AG04450 (cell line): ENCODE measurements around the gene BLTP2. TPM values are rescaled to one million over a fixed set of nuclear protein-coding genes. Genes with fewer than 3 reads are reported as not detected.
"Not testable (repeated sequence)": the region's sequence is repeated elsewhere in the genome, so short reads cannot be mapped to it uniquely, and the experiment has no call there.

Experiments
- CTCF ChIA-PET: fragments of 300-600, 350-600 bp; formaldehyde crosslinking; extraction: SDS; loops from one replicate; lab custom pipeline; 2022; ENCODE audit warnings: antibody characterized with exemption, inconsistent platforms; lab: Charles Lee
- POLR2A ChIA-PET: fragments of 350-600 bp; formaldehyde crosslinking; extraction: SDS; loops from one replicate; lab custom pipeline; 2021; ENCODE audit warnings: antibody characterized with exemption, inconsistent platforms; lab: Yijun Ruan, JAX
- DNase-seq: peaks from one replicate; pipeline ENCODE4 v3.0.0-alpha.2; 2011; ENCODE audit warnings: low read depth, low spot score
- H3K27ac ChIP-seq: one replicate; pipeline ENCODE4 v1.5.1; 2012; ENCODE audit warnings: low read depth, low read length, control low read depth
- H3K27me3 ChIP-seq: one replicate; pipeline ENCODE4 v1.6.0; 2012; ENCODE audit warnings: low read length; ENCODE audit not compliant: control insufficient read depth, insufficient read depth
- H3K4me3 ChIP-seq: 2 replicates; pipeline ENCODE4 v1.5.1; 2011; ENCODE audit warnings: mild to moderate bottlenecking, low read depth, low read length, control low read depth
- H3K9me3 ChIP-seq: 2 replicates; pipeline ENCODE4 v1.5.1; 2012; ENCODE audit warnings: low read length; ENCODE audit not compliant: control insufficient read depth, insufficient read depth
- polyA plus RNA-seq: library from polyadenylated mRNA; depleted of rRNA; stranded (reverse); fragments of >200 nt; gene quantifications from 2 replicates; pipeline ENCODE4 v1.2.3, GENCODE V29; 2011
- TF ChIP-seq, protein P1 (sequence below): IDR thresholded peaks from 2 replicates; pipeline ENCODE4 v1.5.1; 2011; ENCODE audit warnings: low read depth, low read length, control low read depth, inconsistent platforms

The BLTP2 gene
- polyA plus RNA-seq, 1 experiment, result 141 TPM

DNA sequence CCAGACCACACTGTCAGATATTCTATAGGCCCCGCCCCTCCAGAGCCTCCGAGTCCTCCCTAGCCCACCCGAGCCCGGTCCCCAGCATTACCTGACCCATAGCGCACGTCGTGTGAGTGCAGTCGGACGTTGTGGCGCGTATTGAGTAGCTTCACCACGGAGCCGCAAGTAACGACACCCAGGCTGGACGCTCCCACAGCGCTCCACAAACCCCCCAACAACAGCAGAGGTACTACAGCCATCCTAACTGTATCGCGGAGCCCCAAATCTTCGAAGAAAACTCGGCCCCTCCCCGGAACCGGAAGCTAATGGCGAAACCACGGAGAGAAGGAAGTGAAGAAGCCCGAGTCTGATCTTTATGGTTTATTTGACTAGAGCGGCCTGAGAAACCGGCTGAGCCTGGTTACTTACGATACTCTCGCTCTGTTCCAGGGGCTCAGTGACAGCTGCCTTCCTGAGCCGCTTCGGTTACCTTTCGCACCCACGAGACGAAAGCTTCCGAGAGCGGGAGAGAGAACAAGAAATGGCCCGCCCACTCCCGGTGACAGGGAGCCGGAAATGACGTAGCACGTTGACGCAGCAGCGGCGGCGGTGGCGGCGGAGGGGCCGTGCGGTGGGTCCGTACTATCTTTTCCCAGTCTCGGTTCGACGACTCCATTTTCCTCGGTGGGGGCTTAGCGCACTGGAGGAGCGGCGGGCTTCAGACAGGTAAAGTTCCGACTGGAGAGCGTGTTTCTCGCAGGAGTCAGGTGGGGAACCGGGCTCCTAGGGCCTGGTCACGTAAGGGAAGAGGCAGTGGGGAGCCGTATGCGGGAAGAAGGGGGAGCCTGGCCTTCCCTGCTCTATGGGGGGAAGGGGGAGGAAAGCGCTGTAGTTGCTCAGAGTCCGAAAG is 16.9 kb upstream of the BLTP2 start, which contains the start of the genes SDF2 and SUPT6H:
Gene SDF2, minus strand, starts transcription at position 272 of the 892 bp plus-strand sequence. Its CDS starts 30 bp downstream, at position 242.
Gene SUPT6H, plus strand, starts transcription at position 571 of the 892 bp plus-strand sequence. CDS start 11,197 bp downstream, outside the sequence.
- Histone ChIP-seq H3K9me3 (peaks cover 11% of the 10 kb centered on the region; the same call in 1 of the 2 replicates), H3K4me3 (peak within 1 kb of the TSS; percentile 93), H3K27me3 (no peaks in the 10 kb centered on the region), H3K27ac (peak within 1 kb of the TSS; percentile 94)
- DNase-seq, result no peak
- POLR2A ChIA-PET, result interaction anchor here (1.0 to 2.3 kb wide), 5 partner anchors 17 to 57 kb away, joined by 3 to 17 read pairs (median 8); partner anchors contain the start of genes BLTP2, PROCA1 and RPL23A
- TF ChIP-seq, protein P1, sequence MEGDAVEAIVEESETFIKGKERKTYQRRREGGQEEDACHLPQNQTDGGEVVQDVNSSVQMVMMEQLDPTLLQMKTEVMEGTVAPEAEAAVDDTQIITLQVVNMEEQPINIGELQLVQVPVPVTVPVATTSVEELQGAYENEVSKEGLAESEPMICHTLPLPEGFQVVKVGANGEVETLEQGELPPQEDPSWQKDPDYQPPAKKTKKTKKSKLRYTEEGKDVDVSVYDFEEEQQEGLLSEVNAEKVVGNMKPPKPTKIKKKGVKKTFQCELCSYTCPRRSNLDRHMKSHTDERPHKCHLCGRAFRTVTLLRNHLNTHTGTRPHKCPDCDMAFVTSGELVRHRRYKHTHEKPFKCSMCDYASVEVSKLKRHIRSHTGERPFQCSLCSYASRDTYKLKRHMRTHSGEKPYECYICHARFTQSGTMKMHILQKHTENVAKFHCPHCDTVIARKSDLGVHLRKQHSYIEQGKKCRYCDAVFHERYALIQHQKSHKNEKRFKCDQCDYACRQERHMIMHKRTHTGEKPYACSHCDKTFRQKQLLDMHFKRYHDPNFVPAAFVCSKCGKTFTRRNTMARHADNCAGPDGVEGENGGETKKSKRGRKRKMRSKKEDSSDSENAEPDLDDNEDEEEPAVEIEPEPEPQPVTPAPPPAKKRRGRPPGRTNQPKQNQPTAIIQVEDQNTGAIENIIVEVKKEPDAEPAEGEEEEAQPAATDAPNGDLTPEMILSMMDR, result no peak
- CTCF ChIA-PET, result interaction anchor here (0.6 to 3.8 kb wide), 4 partner anchors 10 to 232 kb away, joined by 3 to 19 read pairs (median 4); partner anchors contain the start of gene TLCD1

DNA sequence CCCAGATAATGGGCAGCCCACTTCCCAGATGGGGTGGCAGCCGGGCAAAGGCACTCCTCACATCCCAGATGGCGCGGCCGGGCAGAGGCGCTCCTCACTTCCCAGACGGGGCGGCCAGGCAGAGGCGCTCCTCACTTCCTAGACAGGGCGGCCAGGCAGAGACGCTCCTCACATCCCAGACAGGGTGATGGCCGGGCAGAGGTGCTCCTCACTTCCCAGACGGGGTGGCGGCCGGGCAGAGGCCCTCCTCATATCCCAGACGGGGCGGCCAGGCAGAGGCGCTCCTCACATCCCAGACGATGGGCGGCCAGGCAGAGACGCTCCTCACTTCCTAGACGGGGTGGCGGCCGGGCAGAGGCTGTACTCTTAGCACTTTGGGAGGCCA is 14.5 kb upstream of the BLTP2 start:
- H3K4me3 ChIP-seq, CTCF ChIA-PET, POLR2A ChIA-PET, DNase-seq, H3K27me3 ChIP-seq, H3K27ac ChIP-seq: not testable (repeated sequence)
- H3K9me3 ChIP-seq, result peaks cover 11% of the 10 kb centered on the region; the same call in 1 of the 2 replicates

DNA sequence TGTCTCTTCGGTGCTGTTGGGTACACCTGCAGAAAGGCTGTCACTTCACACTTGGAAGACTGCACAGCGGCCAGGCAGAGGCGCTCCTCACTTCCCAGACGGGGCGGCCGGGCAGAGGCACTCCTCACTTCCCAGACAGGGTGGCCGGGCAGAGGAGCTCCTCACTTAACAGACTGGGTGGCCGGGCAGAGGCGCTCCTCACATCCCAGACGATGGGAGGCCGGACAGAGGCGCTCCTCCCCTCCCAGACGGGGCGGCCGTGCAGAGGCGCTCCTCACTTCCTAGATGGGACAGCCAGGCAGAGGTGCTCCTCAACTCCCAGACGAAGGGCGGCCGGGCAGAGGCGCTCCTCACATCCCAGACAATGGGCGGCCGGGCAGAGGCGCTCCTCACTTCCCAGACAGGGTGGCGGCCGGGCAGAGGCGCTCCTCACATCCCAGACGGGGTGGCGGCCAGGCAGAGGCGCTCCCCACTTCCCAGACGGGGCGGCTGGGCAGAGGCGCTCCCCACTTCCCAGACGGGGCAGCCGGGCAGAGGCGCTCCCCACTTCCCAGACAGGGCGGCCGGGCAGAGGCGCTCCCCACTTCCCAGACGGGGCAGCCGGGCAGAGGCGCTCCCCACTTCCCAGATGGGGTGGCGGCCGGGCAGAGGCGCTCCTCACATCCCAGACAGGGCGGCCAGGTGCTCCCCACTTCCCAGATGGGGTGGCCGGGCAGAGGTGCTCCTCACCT is 14.0 kb upstream of the BLTP2 start:
- H3K27ac ChIP-seq, CTCF ChIA-PET, DNase-seq, POLR2A ChIA-PET, H3K4me3 ChIP-seq, H3K27me3 ChIP-seq: not testable (repeated sequence)
- peaks cover 11% of the 10 kb centered on the region; the same call in 1 of the 2 replicates for H3K9me3 ChIP-seq

DNA sequence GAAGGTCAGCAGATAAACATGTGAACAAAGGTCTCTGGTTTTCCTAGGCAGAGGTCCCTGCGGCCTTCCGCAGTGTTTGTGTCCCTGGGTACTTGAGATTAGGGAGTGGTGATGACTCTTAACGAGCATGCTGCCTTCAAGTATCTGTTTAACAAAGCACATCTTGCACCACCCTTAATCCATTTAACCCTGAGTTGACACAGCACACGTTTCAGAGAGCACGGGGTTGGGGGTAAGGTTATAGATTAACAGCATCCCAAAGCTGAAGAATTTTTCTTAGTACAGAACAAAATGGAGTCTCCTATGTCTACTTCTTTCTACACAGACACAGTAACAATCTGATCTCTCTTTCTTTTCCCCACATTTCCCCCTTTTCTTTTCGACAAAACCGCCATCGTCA is 13.4 kb upstream of the BLTP2 start:
- CTCF ChIA-PET, result interaction anchor here (1.2 to 1.5 kb wide), 2 partner anchors 11 to 14 kb away, joined by 4 to 6 read pairs; no protein-coding TSS in a partner anchor
- H3K4me3 ChIP-seq, H3K27ac ChIP-seq, H3K27me3 ChIP-seq, DNase-seq, POLR2A ChIA-PET: not testable (repeated sequence)
- peaks cover 11% of the 10 kb centered on the region; the same call in 1 of the 2 replicates for H3K9me3 ChIP-seq

DNA sequence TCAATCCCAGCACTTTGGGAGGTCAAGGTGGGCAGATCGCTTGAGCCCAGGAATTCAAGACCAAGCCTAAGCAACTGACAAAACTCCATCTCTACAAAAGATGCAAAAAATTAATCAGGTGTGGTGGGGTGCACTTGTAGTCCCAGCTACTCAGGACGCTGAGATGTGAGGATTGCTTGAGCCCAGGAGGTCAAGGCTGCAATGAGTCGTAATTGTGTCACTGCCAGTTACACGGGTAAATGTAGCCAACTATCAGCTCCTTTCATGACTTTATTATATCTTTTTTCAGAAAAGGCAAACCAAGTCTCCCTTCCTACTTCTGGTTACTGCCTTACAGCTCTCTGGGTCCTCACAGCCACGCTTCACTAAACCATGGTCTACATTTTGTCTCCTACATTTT is 12.8 kb upstream of the BLTP2 start:
- TF ChIP-seq, protein P1, result no peak
- peaks cover 11% of the 10 kb centered on the region; the same call in 1 of the 2 replicates for H3K9me3 ChIP-seq
- no peak for DNase-seq
- no peak overlapping the region for H3K27ac ChIP-seq
- ChIA-PET CTCF (interaction anchor here (1.2 to 1.5 kb wide), 2 partner anchors 11 to 14 kb away, joined by 4 to 6 read pairs; no protein-coding TSS in a partner anchor), POLR2A (no interaction called here)
- no peak overlapping the region for H3K4me3 ChIP-seq
- no peaks in the 10 kb centered on the region for H3K27me3 ChIP-seq

DNA sequence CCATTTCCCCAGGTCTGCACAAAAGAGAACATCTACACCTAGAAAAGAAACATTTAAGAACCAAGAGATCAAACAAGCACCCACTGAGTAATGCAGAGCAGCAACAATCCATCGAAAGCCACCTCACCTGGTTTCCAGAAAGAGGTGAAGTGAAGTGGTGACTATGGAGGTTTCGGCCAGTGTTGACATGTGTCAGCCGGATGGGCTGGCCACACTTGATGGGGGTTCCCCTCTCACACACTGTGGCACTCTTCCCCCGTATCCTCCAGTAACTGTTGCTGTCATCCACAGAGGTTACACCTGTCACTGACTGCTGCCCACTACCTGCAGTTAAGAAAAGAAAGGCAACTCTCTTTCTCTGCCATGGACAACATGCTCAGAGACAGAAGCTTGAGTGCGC is 10.2 kb upstream of the BLTP2 start:
- no peak for DNase-seq
- Histone ChIP-seq H3K9me3 (peaks cover 11% of the 10 kb centered on the region; the same call in 1 of the 2 replicates), H3K27ac (no peak overlapping the region), H3K27me3 (no peaks in the 10 kb centered on the region), H3K4me3 (no peak overlapping the region)
- CTCF ChIA-PET, result no interaction called here
- POLR2A ChIA-PET, result no interaction called here
- TF ChIP-seq, protein P1, result no peak
